ENCODE data around the gene MZF1. TPM values are rescaled to one million over a fixed set of nuclear protein-coding genes. Genes with fewer than 3 reads are reported as not detected.

The MZF1 gene
- total and polyA plus RNA-seq, 2 experiments from 2014 or later: 10.2 to 21.8 TPM

GRCh38 chr19:58513694-58514563 is 59.2 kb downstream of the MZF1 start (continued):
- TF ChIP-seq ZNF114 (CRISPR knock-in tag; IDR thresholded peaks at IDR 0.05): no peak
- TF ChIP-seq CREB1 (CRISPR knock-in tag; IDR thresholded peaks at IDR 0.05; ENCODE audit: low read depth): peak; percentile 53
- TF ChIP-seq NANOG (IDR thresholded peaks at IDR 0.05; ENCODE audit: borderline replicate concordance): no peak

GRCh38 chr19:58513213-58513693 is 59.9 kb downstream of the MZF1 start:
- 0 out of 2 replicates have a peak overlapping the region, but pooled peaks have one; percentile 32 for H3K27ac ChIP-seq (ENCODE audit: low read depth)
- peak; percentile 2; the same call in 2 of the 3 replicates for ATAC-seq
- TF ChIP-seq EZH2phosphoT487 (IDR thresholded peaks at IDR 0.05; ENCODE audit: unreplicated experiment) (no peak), ZNF114 (CRISPR knock-in tag; IDR thresholded peaks at IDR 0.05) (no peak), ETS1 (IDR thresholded peaks at IDR 0.05) (no peak), NANOG (IDR thresholded peaks at IDR 0.05; ENCODE audit: borderline replicate concordance) (no peak), POLR2AphosphoS5 (IDR thresholded peaks at IDR 0.05; ENCODE audit: low read depth) (no peak), REST (IDR thresholded peaks at IDR 0.05; ENCODE audit: unreplicated experiment) (no peak), CREB1 (CRISPR knock-in tag; IDR thresholded peaks at IDR 0.05; ENCODE audit: low read depth) (no peak), JUNB (IDR thresholded peaks at IDR 0.05; ENCODE audit: unreplicated experiment) (no peak), STAT1 (IDR thresholded peaks at IDR 0.05; ENCODE audit: unreplicated experiment) (no peak), ZNF462 (CRISPR knock-in tag; IDR thresholded peaks at IDR 0.05) (no peak)

More at GRCh38 chr19:58513213-58513693, 59.9 kb downstream of the MZF1 start:
- H3K27me3 Mint-ChIP-seq (ENCODE audit: insufficient read depth, low read depth, poor library complexity): peaks cover 26% of the 10 kb centered on the region
- H2AFZ ChIP-seq: 0 out of 2 replicates have a peak overlapping the region, but pooled peaks have one; percentile 32
- no peaks in the 10 kb centered on the region for H3K9me2 ChIP-seq (ENCODE audit: insufficient read depth)
- H3K79me2 ChIP-seq (replicated peaks; ENCODE audit: insufficient read depth): peaks cover 6% of the 10 kb centered on the region; the same call in 1 of the 2 replicates
- H3K4me1 ChIP-seq (ENCODE audit: insufficient read depth): peaks cover 19% of the 10 kb centered on the region
- no peak for DNase-seq (ENCODE audit: low spot score)
- H3K36me3 ChIP-seq (ENCODE audit: insufficient read depth): no peaks in the 10 kb centered on the region
- H3K9me3 Mint-ChIP-seq: no peaks in the 10 kb centered on the region; the same call in 1 of the 3 replicates
- H4K20me1 ChIP-seq (replicated peaks; ENCODE audit: insufficient read depth): no peaks in the 10 kb centered on the region
- peaks cover 17% of the 10 kb centered on the region for H3K36me3 Mint-ChIP-seq (ENCODE audit: low read depth)
- peaks cover 22% of the 10 kb centered on the region for H3K4me1 Mint-ChIP-seq
- no peaks in the 10 kb centered on the region for H3K27me3 ChIP-seq (ENCODE audit: insufficient read depth)
- H3F3A ChIP-seq (replicated peaks; ENCODE audit: low read depth): peaks cover 6% of the 10 kb centered on the region; the same call in 1 of the 2 replicates
- H3K4me2 ChIP-seq: peak overlapping the region; percentile 77
- H3K27ac Mint-ChIP-seq: no peak overlapping the region
- no peak overlapping the region; the same call in 2 of the 3 replicates for H3K4me3 Mint-ChIP-seq
- peak overlapping the region; percentile 64; the same call in 1 of the 2 replicates for H3K4me3 ChIP-seq
